ENCODE data around the gene SBF2.

GRCh38 chr11:9875862-9876261, 418.2 kb downstream of the SBF2 start:
- no peak for TF ChIP-seq CTCF (IDR thresholded peaks at IDR 0.05; ENCODE audit: low read length)
- no peak for TF ChIP-seq EZH2 (IDR thresholded peaks at IDR 0.05; ENCODE audit: borderline replicate concordance, low read length)

Data from OCI-LY1 (cell line).